Small intestine (tissue), 7 donors: Measurements from ENCODE around the gene TBC1D8B. TPM values are rescaled to one million over a fixed set of nuclear protein-coding genes. Genes with fewer than 3 reads are reported as not detected.
"Not testable (repeated sequence)": the region's sequence is repeated elsewhere in the genome, so short reads cannot be mapped to it uniquely, and the experiment has no call there.

Experiments used
- DNase-seq, 2 donors: peaks; one replicate each; pipeline versions ENCODE4 v3.0.0 to v3.0.0-alpha.2; 2013
- FAIRE-seq: peaks from 2 replicates; lab custom pipeline; 2012; peaks lifted over from hg19 to GRCh38; lab: Jason Lieb, UNC
- H3K27ac ChIP-seq, 3 donors: one replicate each; pipeline ENCODE4 v1.5.1; 2013; ENCODE audit warnings: low read length in 2 of 3, mild to moderate bottlenecking in 2 of 3, control low read depth in 1 of 3, inconsistent platforms in 1 of 3, low read depth in 1 of 3, moderate library complexity in 1 of 3
- H3K27me3 ChIP-seq, 3 donors: one replicate each; pipeline ENCODE4 v1.6.1; 2013; ENCODE audit warnings: low read length in 3 of 3, inconsistent platforms in 1 of 3; ENCODE audit not compliant: control insufficient read depth in 3 of 3, insufficient read depth in 3 of 3
- H3K36me3 ChIP-seq, 3 donors: one replicate each; pipeline ENCODE4 v1.6.1; 2013; ENCODE audit warnings: low read length in 3 of 3, inconsistent platforms in 1 of 3, low read depth in 1 of 3, mild to moderate bottlenecking in 1 of 3, moderate library complexity in 1 of 3; ENCODE audit not compliant: control insufficient read depth in 3 of 3, insufficient read depth in 2 of 3
- H3K4me1 ChIP-seq, 3 donors: one replicate each; pipeline ENCODE4 v1.6.1; 2013; ENCODE audit warnings: low read length in 2 of 3, inconsistent platforms in 1 of 3, low read depth in 1 of 3, mild to moderate bottlenecking in 1 of 3, moderate library complexity in 1 of 3; ENCODE audit not compliant: control insufficient read depth in 3 of 3, insufficient read depth in 2 of 3
- H3K4me3 ChIP-seq, 3 donors: one replicate each; pipeline ENCODE4 v1.5.1; 2013; ENCODE audit warnings: low read length in 3 of 3, control low read depth in 1 of 3, inconsistent platforms in 1 of 3, low read depth in 1 of 3, mild to moderate bottlenecking in 1 of 3, moderate library complexity in 1 of 3
- H3K9me3 ChIP-seq, 2 donors: one replicate each; pipeline ENCODE4 v1.6.1; 2013; ENCODE audit warnings: low read depth in 1 of 2, low read length in 1 of 2; ENCODE audit not compliant: control insufficient read depth in 2 of 2, insufficient read depth in 1 of 2
- WGBS, 3 donors: extraction: QIAGEN DNeasy Blood & Tissue Kit; methylation state at CpG; one replicate each; pipeline ENCODE4 v1.1.7; 2013; 5-methylcytosine and 5-hydroxymethylcytosine counted together
- polyA plus RNA-seq, 4 donors: library from polyadenylated mRNA; stranded (reverse) in 3 of 4; unstranded in 1 of 4; fragments of 200-250 nt in 3 of 4; fragments of 120-200 nt in 1 of 4; gene quantifications; one replicate each; pipeline versions ENCODE4 v1.2.1 to v1.2.3, GENCODE V29; 2013
- donor health status: healthy with polysubstance abuse.
- donor health status: control.
- donor health status: control.
- donor health status: Bipolar disorder and iron deficiency.
- donor health status: healthy.

Gene TBC1D8B
- polyA plus RNA-seq, 4 donors: 3.2 to 17.1 (median 6.2) TPM

DNA sequence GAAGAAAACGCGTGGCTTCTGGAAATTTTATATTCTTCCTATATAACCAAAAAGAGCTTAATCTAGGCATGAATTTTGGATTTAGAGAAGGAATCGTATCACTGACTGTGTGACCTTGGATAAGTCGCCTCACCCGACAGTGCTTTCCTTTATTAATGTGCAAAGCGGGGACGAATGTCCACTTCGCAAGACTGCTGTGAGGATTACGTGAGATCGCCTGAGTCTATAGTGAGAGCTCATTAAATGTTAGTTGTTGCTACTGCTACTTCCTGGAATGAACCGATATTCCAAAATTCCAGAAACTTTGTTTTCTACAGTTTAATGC is 448 bp upstream of the TBC1D8B start:
- FAIRE-seq (no peak), DNase-seq (no peak)
- H3K27me3 ChIP-seq: no peaks in the 10 kb centered on the region
- H3K9me3 ChIP-seq: no peaks in the 10 kb centered on the region
- WGBS, 3 donors: 4 to 39% (median 6%) methylated on average over 11 of the region's 11 CpGs
- no peaks in the 10 kb centered on the region for H3K36me3 ChIP-seq
- H3K4me1 ChIP-seq: peaks cover 0 to 4% (median 0%) of the 10 kb centered on the region in 3 donors
- H3K27ac ChIP-seq: peak overlapping the region; percentile 22 to 88 (median 47)
- H3K4me3 ChIP-seq: peak overlapping the region in 2 of 3 donors; percentile 45 to 86

GRCh38 chrX:106811131-106811910 is 8.8 kb downstream of the TBC1D8B start:
- 65 to 79% (median 69%) methylated on average over 7 of the region's 7 CpGs for WGBS, 3 donors
- Histone ChIP-seq H3K9me3 (no peaks in the 10 kb centered on the region), H3K27ac (no peak overlapping the region), H3K36me3 (no peaks in the 10 kb centered on the region), H3K27me3 (no peaks in the 10 kb centered on the region), H3K4me1 (no peaks in the 10 kb centered on the region), H3K4me3 (no peak overlapping the region)
- no peak for DNase-seq
- FAIRE-seq: no peak

GRCh38 chrX:106812930-106813329 is 10.5 kb downstream of the TBC1D8B start:
- not testable (repeated sequence) for H3K9me3 ChIP-seq, DNase-seq, FAIRE-seq, H3K36me3 ChIP-seq, H3K27me3 ChIP-seq, H3K4me1 ChIP-seq, H3K4me3 ChIP-seq, H3K27ac ChIP-seq
- 89 to 93% (median 92%) methylated on average over 5 of the region's 5 CpGs for WGBS, 3 donors

DNA sequence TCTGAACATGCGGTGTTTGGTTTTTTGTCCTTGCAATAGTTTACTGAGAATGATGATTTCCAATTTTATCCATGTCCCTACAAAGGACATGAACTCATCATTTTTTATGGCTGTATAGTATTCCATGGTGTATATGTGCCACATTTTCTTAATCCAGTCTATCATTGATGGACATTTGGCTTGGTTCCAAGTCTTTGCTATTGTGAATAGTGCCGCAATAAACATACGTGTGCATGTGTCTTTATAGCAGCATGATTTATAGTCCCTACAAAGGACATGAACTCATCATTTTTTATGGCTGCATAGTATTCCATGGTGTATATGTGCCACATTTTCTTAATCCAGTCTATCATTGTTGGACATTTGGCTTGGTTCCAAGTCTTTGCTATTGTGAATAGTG is 11.6 kb downstream of the TBC1D8B start:
- not testable (repeated sequence) for FAIRE-seq, H3K27ac ChIP-seq, H3K4me1 ChIP-seq, H3K4me3 ChIP-seq, H3K9me3 ChIP-seq, H3K27me3 ChIP-seq, H3K36me3 ChIP-seq, DNase-seq
- 92 to 96% (median 92%) methylated on average over 3 of the region's 3 CpGs for WGBS, 3 donors

DNA sequence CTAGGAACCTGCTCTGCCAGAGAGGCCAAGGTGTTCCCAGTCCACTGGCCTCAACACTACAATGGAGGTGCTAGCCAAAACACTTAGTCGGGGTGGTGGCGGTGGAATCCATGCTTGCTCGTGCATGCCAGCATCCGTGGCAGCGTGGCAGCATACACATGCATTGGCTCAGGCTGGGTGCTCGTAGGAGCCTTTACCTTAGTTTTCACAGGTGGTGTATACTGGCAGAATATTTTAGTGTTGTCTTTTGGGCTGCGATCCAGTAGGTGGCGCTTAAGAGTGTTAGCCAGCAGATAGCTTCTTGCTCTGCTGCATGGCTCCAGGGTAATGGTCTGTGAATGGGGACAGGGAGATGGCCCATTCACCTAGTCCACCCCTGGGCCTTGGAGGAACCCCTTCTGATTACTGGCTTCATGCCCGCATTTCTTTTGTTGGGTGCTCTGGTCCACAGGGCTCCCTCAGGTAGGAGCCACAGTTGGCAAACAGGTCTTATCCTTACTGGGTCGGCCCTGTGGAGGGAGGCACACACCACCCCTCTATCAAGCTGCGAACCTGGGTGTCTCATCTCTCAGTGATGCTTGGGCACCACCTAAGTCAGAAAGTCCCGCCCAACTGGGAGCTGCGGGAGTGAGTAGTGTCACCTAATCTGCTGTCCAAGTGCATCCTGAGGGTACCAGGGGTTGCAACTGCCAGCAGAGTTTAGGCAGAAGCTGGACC is 60.7 kb downstream of the TBC1D8B start:
- WGBS, 3 donors: 53 to 79% (median 71%) methylated on average over 13 of the region's 13 CpGs
- no peak overlapping the region for H3K4me3 ChIP-seq
- H3K9me3 ChIP-seq: no peaks in the 10 kb centered on the region
- DNase-seq (peak; percentile 3 to 16), FAIRE-seq (no peak)
- no peaks in the 10 kb centered on the region for H3K4me1 ChIP-seq
- no peaks in the 10 kb centered on the region for H3K27me3 ChIP-seq
- peaks cover 0 to 12% (median 0%) of the 10 kb centered on the region in 3 donors for H3K36me3 ChIP-seq
- H3K27ac ChIP-seq: no peak overlapping the region

- WGBS, 3 donors: 73 to 95% (median 91%) methylated on average over 9 of the region's 9 CpGs
- Histone ChIP-seq H3K27me3 (no peaks in the 10 kb centered on the region), H3K9me3 (no peaks in the 10 kb centered on the region), H3K27ac (no peak overlapping the region), H3K36me3 (peaks cover 0 to 12% (median 0%) of the 10 kb centered on the region in 3 donors), H3K4me1 (no peaks in the 10 kb centered on the region), H3K4me3 (no peak overlapping the region)
- FAIRE-seq (no peak), DNase-seq (no peak)
Measured at GRCh38 chrX:106863697-106864096, 61.2 kb downstream of the TBC1D8B start.

GRCh38 chrX:106872796-106873195 is 70.3 kb downstream of the TBC1D8B start:
- H3K27ac ChIP-seq, H3K9me3 ChIP-seq, H3K27me3 ChIP-seq, DNase-seq, FAIRE-seq, H3K4me1 ChIP-seq, H3K36me3 ChIP-seq, H3K4me3 ChIP-seq: not testable (repeated sequence)
- 88 to 96% (median 91%) methylated on average over 2 of the region's 2 CpGs for WGBS, 3 donors

- H3K9me3 ChIP-seq: no peaks in the 10 kb centered on the region
- H3K27me3 ChIP-seq: no peaks in the 10 kb centered on the region
- H3K27ac ChIP-seq: no peak overlapping the region
- 39 to 63% (median 39%) methylated on average over 2 of the region's 2 CpGs for WGBS, 3 donors
- peaks cover 0 to 6% (median 0%) of the 10 kb centered on the region in 3 donors for H3K36me3 ChIP-seq
- FAIRE-seq (peak; percentile 82), DNase-seq (peak; percentile 13 to 19)
- H3K4me1 ChIP-seq: no peaks in the 10 kb centered on the region
- no peak overlapping the region for H3K4me3 ChIP-seq
Measured at GRCh38 chrX:106874075-106874474, 71.6 kb downstream of the TBC1D8B start.
